Activated T-cell treated with anti-CD3 and anti-CD28 coated beads for 24 hours (primary cell): ENCODE measurements around the gene ESRRA.

Experiments used
- DNase-seq: peaks from one replicate; pipeline ENCODE4 v3.0.0-alpha.2; 2020; ENCODE audit warnings: low read depth

Gene ESRRA

DNA sequence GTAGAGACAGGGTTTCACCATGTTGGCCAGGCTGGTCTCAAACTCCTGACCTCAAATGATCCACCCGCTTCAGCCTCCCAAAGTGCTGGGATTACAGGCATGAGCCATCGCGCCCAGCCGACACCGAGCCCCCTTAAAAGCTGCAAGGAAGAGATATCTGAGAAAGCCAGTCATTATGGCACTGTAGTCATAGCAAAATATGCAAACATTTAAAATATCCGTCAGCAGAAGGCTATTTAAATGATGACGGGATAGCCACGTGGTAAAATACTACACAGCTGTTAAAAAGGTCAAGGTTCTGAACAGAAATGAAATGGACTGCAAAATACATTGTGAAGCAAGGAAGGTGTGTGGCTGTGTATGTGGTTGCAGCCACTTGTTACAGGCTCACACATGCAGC, 28.2 kb downstream of the ESRRA start:
- no peak for DNase-seq

DNA sequence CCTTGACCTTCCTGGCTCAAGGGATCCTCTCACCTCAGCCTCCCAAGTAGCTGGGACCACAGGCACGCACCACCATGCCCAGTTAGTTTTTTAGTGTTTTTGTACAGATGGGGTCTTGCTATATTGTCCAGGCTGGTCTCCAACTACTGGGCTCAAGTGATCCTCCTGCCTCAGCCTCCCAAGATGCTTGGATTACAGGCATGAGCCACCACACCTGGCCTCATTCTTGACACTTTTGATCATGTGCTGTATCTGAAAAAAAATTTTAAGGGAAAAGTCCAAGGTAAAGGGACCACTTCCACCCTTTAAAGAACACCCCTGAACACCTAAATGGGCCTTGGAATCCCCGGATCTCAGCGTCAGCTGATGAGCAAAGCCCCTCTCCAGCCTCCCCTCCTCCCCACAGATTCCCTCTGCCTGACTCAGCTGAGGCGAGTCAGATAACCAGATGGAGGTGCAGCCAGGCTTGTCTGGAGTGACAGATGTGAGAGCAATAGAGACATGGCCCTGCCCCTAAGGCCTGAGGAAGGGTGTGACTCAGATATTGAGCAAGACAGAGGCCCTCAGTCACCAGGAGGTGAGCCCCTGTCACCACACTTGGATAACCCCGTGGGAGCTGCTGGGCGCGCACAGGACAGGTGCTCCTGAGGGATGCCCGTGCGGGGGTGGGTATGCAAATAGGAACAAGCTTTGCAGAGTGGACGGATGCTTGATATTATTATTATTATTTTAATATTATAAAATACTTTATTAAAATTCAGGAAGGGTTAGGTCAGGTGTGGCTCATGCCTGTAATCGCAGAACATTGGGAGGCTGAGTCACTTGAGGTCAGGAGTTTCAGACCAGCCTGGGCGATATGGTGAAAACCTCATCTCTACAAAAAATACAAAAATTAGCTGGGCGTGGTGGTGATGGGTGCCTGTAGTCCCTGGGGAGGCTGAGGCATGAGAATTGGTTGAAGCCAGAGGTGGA, 29.7 kb downstream of the ESRRA start:
- no peak for DNase-seq

DNA sequence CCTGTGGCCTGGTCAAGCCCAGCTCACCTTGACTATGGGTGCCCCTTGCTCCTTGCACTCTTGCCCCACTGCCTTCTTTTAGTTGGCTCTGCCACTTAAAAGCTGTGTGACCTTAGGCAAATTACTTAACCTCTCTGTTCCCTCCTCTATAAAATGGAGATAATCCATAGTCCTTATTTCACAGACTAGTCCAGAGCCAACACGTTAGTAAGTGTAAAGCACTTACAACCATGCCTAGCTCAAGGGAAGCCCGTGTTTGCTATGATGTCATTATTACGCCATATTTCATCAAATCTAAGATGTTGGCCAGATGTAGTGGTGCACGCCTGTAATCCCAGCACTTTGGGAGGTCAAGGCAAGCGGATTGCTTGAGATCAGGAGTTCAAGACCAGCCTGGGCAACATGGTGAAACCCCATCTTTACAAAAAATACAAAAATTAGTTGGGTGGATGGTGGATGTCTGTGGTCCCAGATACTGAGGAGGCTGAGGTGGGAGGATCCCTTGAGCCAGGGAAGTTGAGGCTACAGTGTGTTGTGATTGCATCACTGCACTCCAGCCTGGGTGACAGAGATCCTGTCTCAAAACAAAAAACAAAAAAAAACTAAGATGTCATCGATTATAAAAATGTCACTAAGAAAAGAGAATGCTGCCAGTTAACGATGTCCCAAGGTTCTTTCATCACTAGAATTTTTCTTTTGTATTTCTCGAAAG, 32.4 kb downstream of the ESRRA start:
- no peak for DNase-seq

DNA sequence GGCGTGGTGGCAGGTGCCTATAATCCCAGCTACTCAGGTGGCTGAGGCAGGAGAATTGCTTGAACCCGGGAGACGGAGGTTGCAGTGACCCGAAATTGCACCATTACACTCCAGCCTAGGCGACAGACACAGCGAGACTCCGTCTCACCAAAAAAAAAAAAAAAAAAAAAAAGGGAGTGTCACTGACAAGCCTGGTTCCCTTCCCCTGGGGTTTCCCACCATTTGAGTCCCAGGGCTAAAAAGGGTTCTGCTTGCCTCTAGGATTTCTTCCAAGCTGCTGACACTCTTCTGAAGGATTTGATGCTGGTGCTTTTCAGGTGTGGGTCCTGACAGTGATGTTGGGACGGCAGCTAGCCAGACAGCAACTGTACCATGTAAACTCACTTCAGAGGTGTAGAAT, 33.4 kb downstream of the ESRRA start:
- DNase-seq, result no peak

DNA sequence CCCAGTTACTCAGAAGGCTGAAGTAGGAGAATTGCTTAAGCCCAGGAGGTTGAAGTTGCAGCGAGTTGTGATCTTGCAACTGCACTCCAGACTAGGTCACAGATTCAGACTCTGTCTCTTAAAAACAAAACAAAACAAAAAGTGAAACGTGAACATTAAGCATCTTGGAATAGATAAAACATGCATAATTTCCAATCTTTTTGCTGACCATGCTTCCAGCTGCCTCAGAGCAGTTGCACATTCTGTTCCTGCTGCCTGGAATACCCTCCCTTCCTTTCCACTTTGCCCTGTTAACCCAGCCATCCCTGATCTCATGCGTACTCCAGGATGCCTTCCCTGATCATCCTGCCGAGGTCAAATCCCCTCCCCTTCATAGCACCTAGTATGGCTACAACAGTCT, 34.0 kb downstream of the ESRRA start:
- DNase-seq, result no peak

DNA sequence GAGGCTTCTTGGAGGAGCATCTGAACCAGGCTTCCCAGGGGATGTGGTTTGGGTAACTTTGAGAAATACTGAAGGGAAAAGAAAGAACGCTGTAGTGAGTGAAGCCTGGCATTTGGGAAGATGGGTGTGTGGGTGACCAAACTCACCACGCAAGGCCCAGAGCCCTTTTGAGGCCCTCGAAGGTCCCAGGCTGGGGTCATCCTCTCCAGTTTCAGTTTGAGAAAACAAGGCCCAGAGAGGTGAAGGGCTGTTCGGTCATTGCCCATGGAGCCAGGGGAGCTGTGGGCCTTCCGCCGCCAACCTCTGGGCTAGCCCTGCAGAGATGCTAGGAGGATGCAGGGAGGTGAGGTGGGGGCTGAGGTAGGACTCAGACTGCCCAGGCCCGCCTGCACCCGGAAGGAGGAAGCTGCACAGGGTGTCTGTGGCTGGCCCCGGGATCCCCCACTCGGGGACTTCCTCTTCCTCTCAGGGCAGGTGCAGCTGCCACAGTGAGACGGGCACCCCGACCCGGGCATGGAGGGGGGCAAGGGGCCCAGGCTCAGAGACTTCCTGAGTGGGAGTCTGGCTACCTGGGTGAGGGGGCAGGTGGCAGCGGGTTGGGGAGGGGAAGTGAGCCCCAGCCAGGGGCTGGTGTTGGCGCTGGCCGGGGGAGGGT, 34.6 kb downstream of the ESRRA start, which contains the start of gene CCDC88B:
Gene CCDC88B (plus strand): TSS at position 451 of the 655 bp plus-strand sequence. CDS start 63 bp downstream, at position 514.
- DNase-seq, result peak; percentile 73

DNA sequence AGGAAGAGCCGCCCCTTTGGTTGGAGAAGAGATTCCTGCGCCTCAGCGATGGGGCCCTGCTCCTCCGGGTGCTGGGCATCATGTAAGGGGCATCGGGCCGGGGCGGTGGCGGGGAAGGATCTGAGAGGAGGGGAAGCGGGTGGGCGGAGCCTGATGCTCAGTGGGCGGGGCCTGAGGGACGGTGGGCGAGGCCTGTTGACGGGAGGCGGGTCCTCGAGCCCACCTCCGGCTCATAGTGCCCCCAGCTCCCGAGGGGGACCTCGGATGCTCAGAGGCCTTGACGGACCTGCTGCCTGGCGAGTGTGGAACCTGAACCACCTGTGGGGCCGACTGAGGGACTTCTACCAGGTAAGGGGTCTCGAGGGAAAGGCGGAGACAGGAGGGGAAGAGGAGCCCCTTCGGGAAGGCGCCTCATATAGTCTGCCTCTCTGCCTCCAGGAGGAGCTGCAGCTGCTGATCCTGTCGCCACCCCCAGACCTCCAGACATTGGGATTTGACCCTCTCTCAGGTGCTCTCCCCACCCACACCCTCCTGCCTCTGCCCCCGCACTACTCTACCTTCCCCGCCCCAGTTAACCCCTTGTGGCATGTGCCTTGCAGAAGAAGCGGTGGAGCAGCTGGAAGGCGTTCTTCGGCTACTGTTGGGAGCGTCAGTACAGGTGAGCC, 35.5 kb downstream of the ESRRA start:
- DNase-seq, result no peak

DNA sequence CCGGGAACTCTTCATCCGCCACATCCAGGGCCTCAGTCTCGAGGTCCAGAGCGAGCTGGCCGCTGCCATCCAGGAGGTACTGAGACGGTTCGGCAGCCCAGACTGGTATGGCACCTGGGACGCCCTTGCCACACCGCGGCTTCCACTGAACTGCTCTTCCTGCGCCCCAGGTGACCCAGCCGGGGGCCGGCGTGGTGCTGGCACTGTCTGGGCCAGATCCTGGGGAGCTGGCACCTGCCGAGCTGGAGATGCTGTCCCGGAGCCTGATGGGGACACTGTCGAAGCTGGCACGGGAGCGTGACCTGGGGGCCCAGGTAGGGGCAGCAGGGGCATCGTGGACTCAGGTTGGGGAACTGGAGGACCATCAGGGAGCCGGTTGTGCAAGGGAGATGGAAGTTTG, 36.1 kb downstream of the ESRRA start:
- no peak for DNase-seq

DNA sequence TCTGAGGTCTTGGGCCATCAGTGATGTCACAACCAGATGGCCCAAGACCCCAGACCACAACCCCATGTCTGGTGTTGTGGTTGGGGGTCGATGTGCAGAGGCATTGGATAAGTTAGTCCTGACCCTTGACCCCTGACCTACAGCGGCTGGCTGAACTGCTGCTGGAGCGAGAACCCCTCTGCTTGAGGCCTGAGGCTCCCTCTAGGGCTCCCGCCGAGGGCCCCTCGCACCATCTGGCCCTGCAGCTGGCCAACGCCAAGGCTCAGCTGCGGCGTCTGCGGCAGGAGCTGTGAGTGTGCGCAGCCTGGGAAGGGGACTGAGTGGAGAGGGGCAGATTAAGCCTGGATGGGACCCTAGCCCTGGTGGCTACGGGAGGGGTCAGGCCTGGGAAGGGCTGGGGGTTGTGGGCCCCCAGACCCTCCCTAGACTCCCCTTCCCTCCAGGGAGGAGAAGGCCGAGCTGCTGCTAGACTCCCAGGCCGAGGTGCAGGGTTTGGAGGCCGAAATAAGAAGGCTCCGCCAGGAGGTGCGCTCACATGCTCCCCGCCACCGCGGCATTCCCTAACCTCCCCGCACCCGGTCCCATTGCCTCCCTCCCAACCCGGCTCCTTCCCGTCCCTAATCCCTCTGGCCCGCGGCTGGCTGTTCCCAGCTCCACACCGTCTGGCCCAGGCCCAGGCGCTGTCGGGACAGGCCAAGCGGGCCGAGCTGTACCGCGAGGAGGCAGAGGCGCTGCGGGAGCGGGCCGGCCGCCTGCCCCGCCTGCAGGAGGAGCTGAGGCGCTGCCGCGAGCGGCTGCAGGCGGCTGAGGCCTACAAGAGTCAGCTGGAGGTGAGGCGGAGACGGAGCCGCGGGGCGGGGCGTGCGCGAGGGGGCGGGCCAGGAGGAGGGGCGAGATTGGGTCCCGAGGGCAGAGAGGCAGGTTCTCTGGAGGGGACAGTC, 36.8 kb downstream of the ESRRA start:
- peak; percentile 87 for DNase-seq

DNA sequence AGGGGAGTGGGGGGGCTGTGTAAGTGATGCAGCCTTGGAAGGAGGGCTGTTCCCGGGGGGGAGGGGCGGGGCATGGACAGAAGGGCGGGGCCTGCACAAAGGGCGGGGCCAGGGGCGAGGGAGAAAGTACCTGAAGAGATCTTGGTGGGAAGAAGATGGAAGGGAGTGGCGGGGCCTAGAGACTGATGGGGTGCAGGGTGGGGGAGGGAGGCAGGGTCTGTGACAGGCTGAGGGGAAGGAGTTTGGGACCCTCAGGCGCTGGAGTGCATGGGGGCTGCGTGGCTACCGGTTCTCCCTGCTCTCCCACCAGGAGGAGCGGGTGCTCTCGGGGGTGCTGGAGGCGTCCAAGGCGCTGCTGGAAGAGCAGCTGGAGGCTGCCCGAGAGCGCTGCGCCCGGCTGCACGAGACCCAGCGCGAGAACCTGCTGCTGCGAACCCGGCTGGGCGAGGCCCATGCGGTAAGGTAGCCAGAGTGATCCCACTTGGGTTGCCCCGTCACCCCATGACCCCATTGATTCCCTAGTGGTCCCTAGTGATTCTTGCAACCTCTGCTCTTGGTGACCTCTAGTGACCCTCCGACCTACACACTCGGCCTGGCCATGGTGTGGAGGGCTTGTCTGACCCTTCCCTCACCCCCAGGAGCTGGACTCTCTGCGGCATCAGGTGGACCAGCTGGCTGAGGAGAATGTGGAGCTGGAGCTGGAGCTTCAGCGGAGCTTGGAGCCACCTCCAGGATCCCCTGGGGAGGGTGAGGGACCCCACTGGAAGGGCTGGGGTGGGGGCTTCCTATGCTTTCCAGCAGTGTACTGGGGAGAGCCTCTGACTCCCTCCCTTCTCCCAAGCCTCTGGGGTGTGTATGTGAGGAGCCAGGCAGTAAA, 37.8 kb downstream of the ESRRA start:
- DNase-seq, result no peak

DNA sequence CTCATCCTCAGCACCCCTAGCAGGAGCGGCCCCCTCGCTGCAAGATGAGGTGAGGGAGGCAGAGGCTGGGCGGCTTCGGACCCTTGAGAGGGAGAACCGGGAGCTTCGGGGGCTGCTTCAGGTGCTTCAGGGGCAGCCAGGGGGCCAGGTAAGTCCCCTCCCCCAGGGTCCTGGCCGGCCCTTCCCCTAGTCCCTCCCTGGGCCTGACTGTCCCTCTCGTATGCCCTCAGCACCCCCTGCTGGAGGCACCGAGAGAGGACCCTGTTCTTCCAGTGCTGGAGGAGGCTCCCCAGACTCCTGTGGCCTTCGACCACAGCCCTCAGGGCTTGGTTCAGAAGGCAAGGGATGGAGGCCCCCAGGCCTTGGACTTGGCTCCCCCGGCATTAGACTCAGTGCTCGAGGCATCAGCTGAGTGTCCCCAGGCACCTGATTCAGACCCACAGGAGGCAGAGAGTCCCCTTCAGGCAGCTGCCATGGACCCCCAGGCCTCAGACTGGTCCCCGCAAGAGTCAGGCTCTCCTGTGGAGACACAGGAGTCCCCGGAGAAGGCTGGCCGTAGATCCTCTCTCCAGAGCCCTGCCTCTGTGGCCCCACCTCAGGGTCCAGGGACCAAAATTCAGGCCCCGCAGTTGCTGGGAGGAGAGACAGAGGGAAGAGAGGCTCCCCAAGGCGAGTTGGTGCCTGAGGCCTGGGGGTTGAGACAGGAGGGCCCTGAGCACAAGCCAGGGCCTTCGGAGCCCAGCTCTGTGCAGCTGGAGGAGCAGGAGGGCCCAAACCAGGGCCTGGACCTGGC, 38.6 kb downstream of the ESRRA start:
- DNase-seq, result no peak

DNA sequence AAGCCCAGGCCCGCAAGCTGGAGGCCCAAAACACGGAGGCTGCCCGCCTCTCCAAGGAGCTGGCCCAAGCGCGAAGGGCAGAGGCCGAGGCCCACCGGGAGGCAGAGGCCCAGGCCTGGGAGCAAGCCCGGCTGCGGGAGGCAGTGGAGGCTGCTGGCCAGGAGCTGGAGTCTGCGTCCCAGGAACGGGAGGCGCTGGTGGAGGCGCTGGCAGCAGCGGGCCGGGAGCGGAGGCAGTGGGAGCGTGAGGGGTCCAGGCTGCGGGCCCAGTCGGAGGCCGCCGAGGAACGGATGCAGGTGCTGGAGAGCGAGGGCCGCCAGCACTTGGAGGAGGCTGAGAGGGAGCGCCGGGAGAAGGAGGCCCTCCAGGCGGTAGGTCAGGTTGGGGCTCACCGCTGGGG, 39.5 kb downstream of the ESRRA start:
- DNase-seq, result no peak

DNA sequence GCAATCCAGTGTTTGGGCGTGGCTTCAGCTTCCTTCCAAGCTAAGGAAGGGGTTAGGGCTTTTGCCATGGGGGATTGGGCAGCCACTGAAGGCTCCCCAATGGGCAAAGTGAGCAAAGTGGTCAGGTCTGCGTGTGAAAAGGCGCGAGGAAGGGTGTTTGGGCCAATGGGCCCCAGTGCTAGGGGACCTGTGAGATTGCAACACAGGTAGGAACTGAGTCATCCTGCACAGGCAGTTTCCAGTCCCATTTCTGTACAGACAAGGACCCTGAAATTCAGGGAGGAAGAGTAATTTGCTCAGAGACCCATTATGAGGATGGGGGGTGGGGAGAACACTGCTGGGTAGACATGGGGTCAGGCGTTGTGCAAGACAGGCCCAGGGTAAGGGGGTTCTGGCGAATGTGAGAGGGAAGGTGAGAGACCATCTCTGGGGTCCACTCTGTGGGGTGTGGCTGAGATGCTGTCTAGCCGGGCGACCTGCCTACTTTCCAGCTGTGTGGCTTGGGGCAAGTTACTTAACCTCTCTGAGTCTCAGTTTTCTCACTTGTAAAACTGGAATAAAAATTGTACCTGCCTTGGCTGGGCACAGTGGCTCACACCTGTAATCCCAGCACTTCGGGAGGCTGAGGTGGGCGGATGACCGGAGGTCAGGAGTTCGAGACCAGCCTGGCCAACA, 42.0 kb downstream of the ESRRA start:
- no peak for DNase-seq

DNA sequence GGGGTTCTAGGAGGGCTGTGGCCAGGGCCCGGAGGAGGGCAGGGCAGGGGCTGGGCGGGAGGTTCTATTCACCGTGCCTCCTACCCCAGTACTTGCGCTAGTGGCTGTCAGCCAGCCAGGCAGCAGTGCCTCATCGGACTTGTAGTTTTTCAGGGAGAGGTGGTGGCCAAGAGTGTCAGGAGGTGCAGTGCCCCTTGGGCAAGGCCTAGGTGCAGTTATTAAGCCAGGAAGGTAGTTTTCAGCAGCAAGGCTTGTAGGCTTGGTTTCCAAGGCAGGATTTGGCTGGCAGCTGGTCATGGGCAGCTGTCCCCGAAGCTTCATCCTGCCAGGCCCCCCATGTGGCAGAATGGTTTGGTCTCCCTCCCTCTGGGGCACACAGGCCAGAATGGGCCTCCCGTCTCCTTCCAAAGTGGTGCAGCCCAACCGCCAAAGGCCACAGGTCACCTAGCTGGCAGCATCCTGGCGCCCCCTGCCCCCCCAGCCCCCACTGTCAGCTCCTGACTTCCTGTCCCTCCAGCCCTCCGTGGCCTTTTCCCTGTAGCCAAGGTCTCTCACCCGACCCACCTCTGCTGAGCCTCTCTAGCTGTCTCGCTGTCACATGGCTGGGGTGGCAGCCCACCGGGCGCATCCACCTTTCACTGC, 43.2 kb downstream of the ESRRA start:
- DNase-seq, result no peak

DNA sequence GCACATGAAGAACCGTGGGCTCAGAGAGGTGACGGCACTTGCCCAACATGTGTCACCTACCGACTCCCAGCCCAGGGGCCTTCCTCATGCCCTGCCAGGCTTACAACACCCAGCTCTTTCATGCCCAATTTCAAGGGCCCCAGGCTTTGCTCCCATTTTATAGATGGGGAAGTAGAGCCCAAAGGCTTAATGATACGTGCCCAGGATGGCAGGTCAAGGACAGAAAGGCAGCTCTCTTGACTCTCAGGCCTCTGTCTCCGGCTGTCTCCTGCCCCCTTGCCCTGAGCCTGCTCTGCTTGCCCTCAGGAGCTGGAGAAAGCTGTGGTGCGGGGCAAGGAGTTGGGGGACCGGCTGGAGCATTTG, 43.7 kb downstream of the ESRRA start:
- DNase-seq, result no peak

DNA sequence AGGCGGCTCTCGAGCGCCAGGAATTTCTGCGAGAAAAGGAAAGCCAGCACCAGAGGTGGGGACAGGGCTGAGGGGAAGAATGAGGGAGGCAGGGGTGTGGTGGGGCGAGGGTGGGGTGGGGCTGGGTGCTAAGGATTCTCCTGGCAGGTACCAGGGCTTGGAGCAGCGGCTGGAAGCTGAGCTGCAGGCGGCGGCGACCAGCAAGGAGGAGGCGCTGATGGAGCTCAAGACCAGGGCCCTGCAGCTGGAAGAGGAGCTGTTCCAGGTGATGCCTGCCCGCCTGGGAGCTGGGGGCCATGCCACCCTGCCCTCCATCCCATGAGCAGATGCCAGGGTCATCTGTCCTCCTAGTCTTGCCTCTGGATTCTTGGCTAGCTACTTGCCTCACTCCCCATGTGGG, 44.1 kb downstream of the ESRRA start:
- no peak for DNase-seq

DNA sequence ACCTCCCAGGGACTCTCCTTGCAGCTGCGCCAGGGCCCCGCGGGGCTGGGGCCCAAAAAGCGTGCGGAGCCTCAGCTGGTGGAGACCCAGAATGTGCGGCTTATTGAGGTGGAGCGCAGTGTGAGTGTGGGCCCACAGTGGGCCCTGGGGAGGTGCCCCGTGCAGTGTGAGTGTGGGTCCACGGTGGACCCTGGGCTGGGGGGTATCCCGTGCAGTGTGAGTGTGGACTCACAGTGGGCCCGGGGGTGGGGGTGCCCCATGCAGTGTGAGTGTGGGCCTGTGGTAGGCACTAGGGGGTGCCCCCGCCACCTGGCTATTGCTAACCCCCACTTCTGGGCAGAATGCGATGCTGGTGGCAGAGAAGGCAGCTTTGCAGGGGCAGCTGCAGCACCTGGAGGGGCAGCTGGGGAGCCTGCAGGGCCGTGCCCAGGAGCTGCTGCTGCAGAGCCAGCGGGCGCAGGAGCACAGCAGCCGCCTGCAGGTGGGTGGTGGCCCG, 45.9 kb downstream of the ESRRA start:
- DNase-seq, result no peak
